Measurements from ENCODE around the gene CFAP74.

The CFAP74 gene

GRCh38 chr1:1967151-1967550 lies 36.4 kb downstream of the CFAP74 start:
- DNase-seq: no peak

- no peak for DNase-seq
Measured at GRCh38 chr1:1966071-1966740, 37.4 kb downstream of the CFAP74 start.

- DNase-seq: no peak
Measured at GRCh38 chr1:1965546-1965945, 38.0 kb downstream of the CFAP74 start.

- DNase-seq: no peak
Measured at GRCh38 chr1:1964811-1965210, 38.8 kb downstream of the CFAP74 start.

GRCh38 chr1:1963570-1963969 lies 40.0 kb downstream of the CFAP74 start:
- no peak for DNase-seq

- no peak for DNase-seq
Measured at GRCh38 chr1:1962752-1963151, 40.8 kb downstream of the CFAP74 start.

GRCh38 chr1:1960480-1961196 lies 42.9 kb downstream of the CFAP74 start:
- DNase-seq: no peak

GRCh38 chr1:1959840-1960479 lies 43.6 kb downstream of the CFAP74 start:
- peak; percentile 84 for DNase-seq

- DNase-seq: no peak
Measured at GRCh38 chr1:1959459-1959839, 44.1 kb downstream of the CFAP74 start.

GRCh38 chr1:1958071-1958541 lies 45.5 kb downstream of the CFAP74 start:
- no peak for DNase-seq

- DNase-seq: no peak
Measured at GRCh38 chr1:1957533-1957961, 46.0 kb downstream of the CFAP74 start.

GRCh38 chr1:1956586-1957532 lies 46.7 kb downstream of the CFAP74 start:
- no peak for DNase-seq

GRCh38 chr1:1956101-1956500 lies 47.5 kb downstream of the CFAP74 start:
- no peak for DNase-seq

GRCh38 chr1:1955621-1956094 lies 47.9 kb downstream of the CFAP74 start:
- no peak for DNase-seq

GRCh38 chr1:1954831-1955441 lies 48.6 kb downstream of the CFAP74 start:
- no peak for DNase-seq

GRCh38 chr1:1954015-1954414 lies 49.6 kb downstream of the CFAP74 start:
- DNase-seq: no peak

- no peak for DNase-seq
Measured at GRCh38 chr1:1950940-1951339, 52.6 kb downstream of the CFAP74 start.

- DNase-seq: no peak
Measured at GRCh38 chr1:1948783-1949182, 54.8 kb downstream of the CFAP74 start.

GRCh38 chr1:1947493-1947892 lies 56.1 kb downstream of the CFAP74 start:
- DNase-seq: no peak

- DNase-seq: no peak
Measured at GRCh38 chr1:1946540-1946939, 57.0 kb downstream of the CFAP74 start.

- DNase-seq: no peak
Measured at GRCh38 chr1:1945782-1946393, 57.7 kb downstream of the CFAP74 start.

Data from retina (tissue), 1 donor.